Muscle of leg (tissue), 16 donors: Measurements from ENCODE around the gene DAZ1. TPM values are rescaled to one million over a fixed set of nuclear protein-coding genes. Genes with fewer than 3 reads are reported as not detected.
"Not testable (repeated sequence)": the region's sequence is repeated elsewhere in the genome, so short reads cannot be mapped to it uniquely, and the experiment has no call there.

Experiments used
- DNase-seq: peaks from one replicate; pipeline ENCODE4 v3.0.0; 2013
- H3K27ac ChIP-seq: one replicate; pipeline ENCODE4 v1.5.1; 2013; ENCODE audit warnings: mild to moderate bottlenecking, low read length, control low read depth
- H3K27me3 ChIP-seq: one replicate; pipeline ENCODE4 v1.6.1; 2013; ENCODE audit warnings: low read length; ENCODE audit not compliant: control insufficient read depth, insufficient read depth
- H3K36me3 ChIP-seq: one replicate; pipeline ENCODE4 v1.6.1; 2013; ENCODE audit warnings: low read length; ENCODE audit not compliant: control insufficient read depth, insufficient read depth
- H3K4me1 ChIP-seq: one replicate; pipeline ENCODE4 v1.6.1; 2013; ENCODE audit warnings: low read length; ENCODE audit not compliant: control insufficient read depth, insufficient read depth
- H3K4me3 ChIP-seq: one replicate; pipeline ENCODE4 v1.5.1; 2013; ENCODE audit warnings: low read length, control low read depth
- H3K9me3 ChIP-seq: replicated peaks from 2 replicates; pipeline ENCODE4 v1.6.1; 2013; ENCODE audit warnings: low read depth, low read length; ENCODE audit not compliant: control insufficient read depth
- WGBS: methylation state at CpG from one replicate; pipeline ENCODE4 v1.1.5; 2013; ENCODE audit warnings: missing lambda C conversion rate; ENCODE audit not compliant: insufficient coverage; 5-methylcytosine and 5-hydroxymethylcytosine counted together
- long read RNA-seq, 11 donors: transcript quantifications; one replicate each; lab custom pipeline, GENCODE V29; 2026
- polyA plus RNA-seq, 8 donors: library from polyadenylated mRNA; unstranded; fragments of 120-200 nt; gene quantifications; one replicate each; pipeline versions ENCODE4 v1.2.1 to v1.2.3, GENCODE V29; 2013; ENCODE audit warnings: inconsistent platforms in 1 of 8, low replicate concordance in 1 of 8; ENCODE audit not compliant: insufficient read length in 8 of 8, insufficient read depth in 1 of 8
- total RNA-seq: library from RNA; stranded (reverse); fragments of 120-200 nt; gene quantifications from one replicate; pipeline ENCODE4 v1.2.4, GENCODE V29; 2013

Gene DAZ1
- not detected for total RNA-seq
- polyA plus RNA-seq = under 1 TPM in 2 of 8 donors, not detected in 6; 0.22 to 0.28 TPM
- long read RNA-seq, donor 1 = 0 reads
- long read RNA-seq, donor 2 = 0 reads
- long read RNA-seq, donor 3 = 0 reads
- long read RNA-seq, donor 4 = 0 reads
- long read RNA-seq, donor 5 = 0 reads
- long read RNA-seq, donor 6 = 0 reads
- long read RNA-seq, donor 7 = 0 reads
- long read RNA-seq, donor 8 = 0 reads
- long read RNA-seq, donor 9 = 0 reads
- long read RNA-seq, donor 10 = 0 reads
- long read RNA-seq, donor 11 = 0 reads

GRCh38 chrY:23198908-23199307 is at the start of gene DAZ1:
TSS of gene DAZ1 (minus strand) at chrY:23199008. CDS start at chrY:23198800, 208 bp downstream.
- no CpG with 5 or more reads among the region's 23 CpGs for WGBS
- not testable (repeated sequence) for H3K27ac ChIP-seq, H3K9me3 ChIP-seq, H3K27me3 ChIP-seq, H3K36me3 ChIP-seq, H3K4me1 ChIP-seq, H3K4me3 ChIP-seq, DNase-seq

GRCh38 chrY:23219233-23219632 is 20.4 kb upstream of the DAZ1 start, which contains the start of gene DAZ2:
TSS of gene DAZ2 (plus strand) at chrY:23219533. CDS start at chrY:23219741, 208 bp downstream.
- not testable (repeated sequence) for H3K4me3 ChIP-seq, H3K9me3 ChIP-seq, H3K27ac ChIP-seq, H3K27me3 ChIP-seq, DNase-seq, H3K36me3 ChIP-seq, H3K4me1 ChIP-seq
- no CpG with 5 or more reads among the region's 23 CpGs for WGBS

- H3K27me3 ChIP-seq, H3K27ac ChIP-seq, H3K36me3 ChIP-seq, H3K4me1 ChIP-seq, H3K4me3 ChIP-seq, H3K9me3 ChIP-seq, DNase-seq: not testable (repeated sequence)
- no CpG with 5 or more reads among the region's 4 CpGs for WGBS
Observed at GRCh38 chrY:23210681-23211080, 11.9 kb upstream of the DAZ1 start.

GRCh38 chrY:23209802-23210495 is 11.1 kb upstream of the DAZ1 start:
- H3K36me3 ChIP-seq, H3K4me3 ChIP-seq, H3K27ac ChIP-seq, H3K9me3 ChIP-seq, H3K4me1 ChIP-seq, H3K27me3 ChIP-seq, DNase-seq: not testable (repeated sequence)
- no CpG with 5 or more reads among the region's 4 CpGs for WGBS

- not testable (repeated sequence) for H3K27ac ChIP-seq, H3K9me3 ChIP-seq, H3K27me3 ChIP-seq, H3K4me3 ChIP-seq, H3K36me3 ChIP-seq, H3K4me1 ChIP-seq, DNase-seq
- no CpG with 5 or more reads among the region's 4 CpGs for WGBS
Observed at GRCh38 chrY:23207455-23207854, 8.6 kb upstream of the DAZ1 start.

Other genes with a start within 250 kb of the DAZ1 start
- not detected for gene BPY2, start 214.7 kb downstream of the DAZ1 start, total RNA-seq
- not detected for gene BPY2, start 214.7 kb downstream of the DAZ1 start, polyA plus RNA-seq
- gene DAZ2, start 20.5 kb upstream of the DAZ1 start, total RNA-seq = not detected
- under 1 TPM in 1 of 8 donors, not detected in 7; 0.06 TPM for gene DAZ2, start 20.5 kb upstream of the DAZ1 start, polyA plus RNA-seq